BE2C (cell line): ENCODE results near the gene USH2A.

Experiments
- DNase-seq: peaks from one replicate; pipeline ENCODE4 v3.0.0-alpha.2; 2020
- H3K27me3 ChIP-seq: fragments of 250-450 bp; sonication (Bioruptor Pico); 2 replicates; pipeline ENCODE4 v1.5.1; 2020; ENCODE audit warnings: mild to moderate bottlenecking
- H3K36me3 ChIP-seq: fragments of 250-450 bp; sonication (Bioruptor Pico); 2 replicates; pipeline ENCODE4 v1.5.1; 2020; ENCODE audit warnings: mild to moderate bottlenecking
- H3K4me1 ChIP-seq: fragments of 250-450 bp; sonication (Bioruptor Pico); 2 replicates; pipeline ENCODE4 v1.5.1; 2020
- H3K4me3 ChIP-seq: 2 replicates; pipeline ENCODE4 v1.5.1; 2011; ENCODE audit warnings: low read depth, low read length
- H3K9me3 ChIP-seq: fragments of 250-450 bp; sonication (Bioruptor Pico); 2 replicates; pipeline ENCODE4 v1.5.1; 2020
- CTCF ChIP-seq: IDR thresholded peaks from 2 replicates; pipeline ENCODE4 v1.5.1; 2012; ENCODE audit warnings: mild to moderate bottlenecking, low read depth, low read length

The USH2A gene

GRCh38 chr1:216261631-216262030, 161.6 kb downstream of the USH2A start:
- H3K4me3 ChIP-seq: no peak overlapping the region
- no peaks in the 10 kb centered on the region for H3K27me3 ChIP-seq
- no peaks in the 10 kb centered on the region for H3K4me1 ChIP-seq
- DNase-seq: no peak
- no peaks in the 10 kb centered on the region for H3K36me3 ChIP-seq
- no peak for TF ChIP-seq CTCF
- H3K9me3 ChIP-seq: no peaks in the 10 kb centered on the region

- Histone ChIP-seq H3K27me3 (no peaks in the 10 kb centered on the region), H3K4me1 (no peaks in the 10 kb centered on the region), H3K9me3 (no peaks in the 10 kb centered on the region), H3K4me3 (no peak overlapping the region), H3K36me3 (no peaks in the 10 kb centered on the region)
- TF ChIP-seq CTCF: no peak
- no peak for DNase-seq
Observed at GRCh38 chr1:216258856-216259255, 164.4 kb downstream of the USH2A start.

- no peak for DNase-seq
- H3K4me1 ChIP-seq: no peaks in the 10 kb centered on the region
- no peak overlapping the region for H3K4me3 ChIP-seq
- H3K27me3 ChIP-seq: no peaks in the 10 kb centered on the region
- no peaks in the 10 kb centered on the region for H3K9me3 ChIP-seq
- TF ChIP-seq CTCF: no peak
- H3K36me3 ChIP-seq: no peaks in the 10 kb centered on the region
Observed at GRCh38 chr1:216258386-216258785, 164.9 kb downstream of the USH2A start.

DNA sequence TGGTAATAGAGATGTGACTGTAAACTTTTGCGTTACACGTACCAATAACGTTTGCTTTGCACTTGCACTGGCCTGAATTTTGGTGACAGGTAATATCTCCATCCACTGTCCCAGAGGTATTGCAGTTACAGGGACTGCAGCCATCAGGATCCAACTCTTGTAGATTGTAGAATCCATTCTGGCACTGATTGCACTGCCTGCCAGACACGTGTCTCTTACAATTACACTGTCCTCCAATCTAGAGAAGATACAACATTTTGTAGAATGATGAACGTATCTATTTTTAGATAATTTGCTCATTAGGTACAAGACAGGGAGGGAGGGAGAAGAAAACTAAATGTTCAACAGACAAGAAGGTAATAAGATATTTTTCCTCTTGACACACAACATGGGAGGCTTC, 172.4 kb downstream of the USH2A start:
- H3K4me3 ChIP-seq: no peak overlapping the region
- no peaks in the 10 kb centered on the region for H3K9me3 ChIP-seq
- DNase-seq: no peak
- no peaks in the 10 kb centered on the region for H3K27me3 ChIP-seq
- H3K4me1 ChIP-seq: peaks cover 3% of the 10 kb centered on the region
- H3K36me3 ChIP-seq: no peaks in the 10 kb centered on the region
- TF ChIP-seq CTCF: no peak

DNA sequence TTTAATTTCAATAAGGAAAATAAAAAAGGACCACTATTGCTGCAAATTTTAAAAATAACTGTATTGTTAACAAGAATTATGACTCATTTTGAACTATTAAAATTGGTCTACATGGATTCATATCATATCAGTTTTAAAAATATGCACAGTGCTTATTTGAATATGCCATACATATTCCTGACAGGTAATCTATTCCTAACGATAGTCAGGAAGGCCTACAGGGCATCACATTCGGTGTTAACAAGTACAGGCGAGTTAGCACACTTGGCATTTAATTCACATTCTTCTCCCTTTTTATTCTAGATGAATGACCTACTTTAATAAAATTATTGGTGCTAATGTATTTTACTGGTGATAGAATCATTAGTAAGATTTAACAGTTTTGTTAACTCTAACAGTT, 174.6 kb downstream of the USH2A start:
- DNase-seq: no peak
- H3K36me3 ChIP-seq: no peaks in the 10 kb centered on the region
- no peaks in the 10 kb centered on the region for H3K9me3 ChIP-seq
- peaks cover 3% of the 10 kb centered on the region for H3K4me1 ChIP-seq
- H3K27me3 ChIP-seq: no peaks in the 10 kb centered on the region
- H3K4me3 ChIP-seq: no peak overlapping the region
- TF ChIP-seq CTCF: no peak

- no peak for DNase-seq
- H3K9me3 ChIP-seq: no peaks in the 10 kb centered on the region
- no peaks in the 10 kb centered on the region for H3K36me3 ChIP-seq
- no peaks in the 10 kb centered on the region for H3K27me3 ChIP-seq
- peaks cover 3% of the 10 kb centered on the region for H3K4me1 ChIP-seq
- H3K4me3 ChIP-seq: no peak overlapping the region
- no peak for TF ChIP-seq CTCF
Observed at GRCh38 chr1:216247937-216248336, 175.3 kb downstream of the USH2A start.
